Daoy (cell line): ENCODE measurements around the gene NPAS3. TPM values are rescaled to one million over a fixed set of nuclear protein-coding genes. Genes with fewer than 3 reads are reported as not detected.

Source experiments
- DNase-seq: peaks from one replicate; pipeline ENCODE4 v3.0.0-alpha.2; 2015; ENCODE audit warnings: low read depth
- total RNA-seq: library from RNA; depleted of rRNA; stranded (reverse); fragments of >200 nt; shearing (Covaris generic); gene quantifications from 2 replicates; pipeline ENCODE4 v1.2.3, GENCODE V29; 2014

The NPAS3 gene
- total RNA-seq, 1 experiment from 2014 or later = 1.9 TPM

DNA sequence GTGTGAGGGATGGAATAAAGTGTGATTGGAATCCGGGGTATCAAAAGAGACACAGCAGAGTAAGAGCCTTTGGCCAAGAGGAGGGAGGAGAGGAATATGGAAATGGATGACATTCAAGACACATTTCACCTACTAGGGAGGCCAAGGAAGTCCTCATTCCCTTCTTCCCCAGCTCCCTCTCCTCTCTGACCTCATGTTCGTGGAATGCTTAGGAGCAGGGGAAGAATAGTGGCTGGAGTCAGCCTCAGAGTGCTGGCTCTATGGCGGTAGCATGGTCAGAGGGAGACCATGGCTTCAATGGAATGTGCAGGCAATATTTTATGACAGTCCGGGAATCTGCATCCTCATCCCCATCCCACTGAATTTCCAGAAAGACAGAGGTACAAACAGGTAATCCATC is 815.6 kb downstream of the NPAS3 start:
- peak; percentile 66 for DNase-seq

DNA sequence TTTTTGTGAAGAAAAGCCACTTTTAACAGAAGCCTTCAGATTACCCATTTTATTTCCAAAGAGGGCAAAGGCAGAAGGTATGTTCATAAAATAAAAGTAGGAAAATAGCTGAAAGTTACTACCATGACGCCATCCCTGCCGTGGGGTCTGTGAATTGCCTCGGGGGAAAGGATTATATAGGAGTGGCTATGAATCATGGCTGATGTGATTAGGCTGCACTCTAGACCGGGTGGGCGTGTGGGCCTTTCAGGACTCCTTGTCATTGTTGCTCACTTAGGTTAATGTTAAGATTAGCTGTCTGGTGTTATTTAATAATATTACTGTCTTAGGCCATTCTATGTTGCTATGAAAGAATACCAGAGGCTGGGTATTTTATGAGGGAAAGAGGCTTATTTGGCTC is 816.7 kb downstream of the NPAS3 start:
- DNase-seq = peak; percentile 73

DNA sequence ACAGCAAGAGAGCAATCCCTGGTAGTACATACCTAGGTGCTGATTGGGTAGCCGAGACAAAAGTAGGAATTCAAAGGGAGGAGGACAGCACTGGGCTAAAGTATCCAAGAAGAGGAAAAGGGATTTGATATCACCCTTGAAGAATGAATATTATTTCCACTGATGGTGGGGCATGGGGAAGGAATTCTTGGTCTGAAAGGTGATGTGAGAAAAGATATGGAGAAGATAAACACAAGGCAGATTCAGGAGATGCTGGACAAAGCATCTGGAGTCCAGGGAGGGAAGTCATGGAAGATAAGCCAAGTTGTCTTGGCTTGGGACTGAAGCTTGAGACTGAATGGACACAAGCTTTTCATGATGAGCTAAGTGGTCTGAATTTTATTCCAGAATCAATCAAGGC is 818.2 kb downstream of the NPAS3 start:
- DNase-seq = no peak

GRCh38 chr14:33758547-33758946 is 819.9 kb downstream of the NPAS3 start:
- DNase-seq = no peak

DNA sequence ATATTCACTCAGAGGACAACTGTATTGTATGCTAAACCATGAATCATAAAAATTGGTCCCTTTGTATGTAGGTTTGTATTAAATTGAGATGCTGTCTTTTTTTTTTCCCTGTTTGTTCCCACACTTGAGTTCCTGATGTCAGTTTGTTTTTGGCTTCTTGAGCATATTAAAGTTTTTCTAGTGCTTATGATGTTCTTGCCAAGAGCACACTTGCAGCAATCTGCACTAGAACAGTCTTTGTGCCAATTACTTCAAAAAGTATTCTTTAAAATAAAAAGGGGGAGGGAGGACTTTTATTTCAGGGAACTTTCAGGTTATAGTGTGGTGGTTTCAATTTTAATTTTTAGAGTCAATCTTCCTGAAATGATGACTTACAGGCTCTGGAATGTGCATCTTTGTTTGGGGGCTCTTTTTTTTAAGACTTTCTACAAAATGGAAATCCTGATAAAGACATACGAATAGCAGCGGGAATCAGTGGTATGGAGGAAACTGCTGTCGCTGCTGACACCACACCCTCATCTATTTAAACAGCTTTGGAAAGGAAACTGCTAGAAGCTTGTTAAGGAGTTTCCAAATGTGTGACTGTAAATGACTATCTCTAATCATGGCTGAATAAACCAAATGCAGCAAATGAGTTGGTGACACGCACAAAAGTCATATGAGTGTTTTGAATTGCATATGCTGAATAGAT is 823.6 kb downstream of the NPAS3 start:
- DNase-seq = peak; percentile 21

DNA sequence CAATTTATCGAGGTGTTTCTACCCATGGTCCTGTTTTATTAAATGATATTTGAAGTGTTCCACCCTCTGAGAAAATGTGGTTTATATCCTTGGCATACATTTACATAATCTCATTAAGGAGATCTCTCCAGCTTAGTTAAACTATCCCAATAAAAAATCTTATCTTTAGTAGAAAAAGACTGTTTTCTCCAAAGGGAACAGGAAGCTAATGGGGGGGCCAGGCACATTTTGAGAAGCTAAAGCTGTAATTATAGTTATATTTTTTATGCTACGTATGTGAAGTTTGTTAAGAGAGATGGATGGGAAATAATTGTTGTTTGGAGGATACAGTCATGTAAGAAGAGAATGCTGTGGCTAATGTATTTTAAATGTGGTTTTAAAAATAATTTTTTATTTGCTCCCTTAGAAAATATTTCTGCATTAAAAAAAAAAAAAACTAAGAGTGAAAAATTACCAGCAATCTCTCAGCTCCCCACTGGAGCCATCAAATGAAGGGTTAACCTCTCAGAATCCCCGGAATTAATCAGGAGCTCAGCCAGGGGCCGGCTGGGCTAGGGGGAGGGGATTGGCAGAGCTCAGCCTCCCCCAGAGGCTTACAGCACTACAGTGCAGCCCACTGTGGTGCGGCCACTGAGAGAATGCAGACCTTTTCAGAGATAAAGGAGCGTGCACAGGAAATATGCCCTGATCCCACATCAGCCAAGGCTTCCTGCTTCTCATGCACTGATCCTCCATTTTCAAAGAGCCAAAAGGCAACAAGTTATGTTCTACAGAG is 826.4 kb downstream of the NPAS3 start:
- DNase-seq = peak; percentile 74

DNA sequence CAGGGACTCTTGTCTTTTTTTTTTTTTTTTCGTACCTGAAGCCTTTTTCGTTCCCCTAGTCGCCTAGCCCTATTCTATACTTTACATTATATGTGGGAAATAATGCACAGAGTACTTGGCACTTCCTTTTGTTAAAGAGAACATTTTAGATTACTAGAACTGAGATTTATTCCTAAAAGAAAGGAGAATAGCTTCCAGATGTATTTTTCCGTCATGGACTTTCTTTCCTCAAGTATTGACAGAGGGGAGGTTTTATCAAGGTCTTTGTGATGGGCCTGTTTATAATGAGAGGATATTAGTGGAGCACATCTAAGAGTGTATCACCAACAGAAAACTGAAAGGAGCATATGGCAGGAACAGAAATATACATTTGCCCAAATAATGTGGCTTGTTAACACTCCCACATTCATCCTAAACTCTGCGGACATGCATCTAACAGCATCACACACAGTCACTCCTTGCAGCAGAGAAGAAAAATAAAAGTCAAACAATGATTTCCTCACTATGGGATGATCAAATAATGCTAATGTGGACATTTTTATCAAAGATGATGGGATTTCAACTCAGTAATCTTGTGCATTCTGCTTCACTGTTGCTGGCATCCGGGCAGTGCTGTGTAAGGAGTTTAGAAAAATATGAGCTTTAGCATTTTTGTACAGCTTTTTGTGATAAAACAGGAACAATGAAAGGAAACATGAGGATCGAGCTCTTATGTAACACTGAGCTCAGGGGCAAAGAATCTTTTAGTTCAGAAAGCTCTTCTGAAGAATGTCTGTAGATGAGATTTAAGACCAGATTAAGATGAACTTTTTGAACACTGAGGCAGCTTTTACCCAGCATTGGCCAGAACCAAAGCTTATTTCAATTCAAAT is 829.1 kb downstream of the NPAS3 start:
- no peak for DNase-seq

DNA sequence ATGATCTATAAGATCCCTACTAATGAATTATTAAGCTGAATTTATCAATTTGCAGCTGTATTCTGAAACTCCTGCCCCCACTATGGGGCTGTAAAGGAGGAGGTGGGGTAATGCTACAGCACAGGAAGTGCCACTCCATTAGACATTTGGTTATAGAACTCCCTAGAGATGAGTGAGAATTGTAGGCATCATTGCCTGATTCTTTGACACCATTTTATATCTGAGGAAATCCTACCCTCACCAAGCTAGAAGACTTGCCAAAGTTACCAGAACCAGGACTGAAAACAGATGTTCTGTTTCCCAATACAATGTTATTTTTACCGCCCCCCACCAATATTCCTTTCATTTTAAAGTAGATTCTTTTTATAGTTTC is 829.8 kb downstream of the NPAS3 start:
- no peak for DNase-seq

GRCh38 chr14:33773205-33774030 is 834.7 kb downstream of the NPAS3 start:
- no peak for DNase-seq

DNA sequence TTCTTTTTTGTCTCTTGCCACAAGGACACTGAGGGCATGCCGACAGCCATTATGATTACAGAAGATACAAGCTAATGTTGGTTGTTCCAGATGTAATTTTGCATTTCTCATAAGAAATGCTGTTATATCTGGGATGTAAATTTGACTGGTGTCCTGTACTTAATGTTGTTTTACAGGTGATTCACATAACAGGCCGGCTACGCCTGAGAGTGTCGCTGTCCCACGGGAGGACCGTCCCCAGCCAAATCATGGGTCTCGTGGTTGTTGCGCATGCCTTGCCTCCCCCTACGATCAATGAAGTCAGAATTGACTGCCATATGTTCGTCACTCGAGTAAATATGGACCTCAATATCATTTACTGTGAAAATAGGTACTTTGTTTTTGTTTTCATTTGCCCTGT is 835.5 kb downstream of the NPAS3 start:
- DNase-seq = no peak

DNA sequence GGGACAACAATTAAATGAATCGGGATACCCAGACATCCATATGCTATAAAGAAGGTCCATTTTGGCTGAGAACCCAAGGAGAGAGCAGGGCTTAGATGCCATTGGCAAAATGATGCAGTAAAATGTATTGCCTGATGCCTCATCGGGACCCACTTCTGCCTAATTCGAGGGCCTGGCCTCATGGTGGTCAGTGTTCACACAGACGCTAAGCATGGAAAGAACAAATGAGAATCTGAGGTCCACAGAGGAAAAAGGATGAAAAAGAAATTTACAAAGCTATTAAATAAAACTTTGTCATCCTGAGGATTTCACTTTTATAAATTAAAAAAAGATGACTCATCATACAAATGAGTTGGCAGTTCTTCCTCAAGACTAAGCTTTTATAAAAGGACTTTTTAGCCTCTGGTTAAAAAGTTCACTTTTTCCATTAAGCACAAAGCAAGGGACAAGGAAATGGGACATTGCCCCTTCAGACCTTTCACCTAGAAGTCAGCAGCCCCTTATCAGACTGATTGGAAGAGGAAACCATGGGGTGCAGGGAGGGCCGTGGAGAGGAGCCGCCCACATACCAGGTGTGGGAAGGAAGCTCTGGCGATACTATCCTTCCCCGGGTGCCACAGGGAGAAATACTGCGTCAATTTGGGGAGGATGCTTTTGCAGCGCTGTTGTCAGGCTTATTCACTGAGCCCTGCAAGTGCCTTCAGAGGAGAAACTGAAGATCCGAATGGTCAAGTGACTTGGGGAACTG is 836.2 kb downstream of the NPAS3 start:
- no peak for DNase-seq

DNA sequence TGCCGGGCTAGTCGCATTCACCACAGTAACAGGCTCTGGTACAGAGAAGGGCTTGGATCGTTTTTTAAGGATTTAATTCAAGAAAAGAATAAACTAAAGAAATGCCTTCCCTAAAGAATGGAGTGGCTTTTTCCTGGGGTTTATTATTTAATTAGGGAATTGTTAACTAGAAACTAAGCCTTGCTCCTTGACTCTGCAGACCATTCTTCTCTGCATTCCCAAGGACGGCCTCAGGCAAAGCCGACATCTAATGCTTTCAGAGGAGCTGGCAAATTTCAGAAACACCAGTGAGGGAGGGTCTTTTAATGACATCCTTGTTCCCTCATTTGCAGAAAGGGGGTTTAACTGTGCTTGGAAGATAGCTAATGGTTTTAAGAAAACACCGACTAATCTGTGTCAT is 838.2 kb downstream of the NPAS3 start:
- no peak for DNase-seq

GRCh38 chr14:33777681-33778080 is 839.0 kb downstream of the NPAS3 start:
- peak; percentile 66 for DNase-seq

- DNase-seq = no peak
These were observed 841.4 kb downstream of the NPAS3 start for GRCh38 chr14:33780035-33780434.

DNA sequence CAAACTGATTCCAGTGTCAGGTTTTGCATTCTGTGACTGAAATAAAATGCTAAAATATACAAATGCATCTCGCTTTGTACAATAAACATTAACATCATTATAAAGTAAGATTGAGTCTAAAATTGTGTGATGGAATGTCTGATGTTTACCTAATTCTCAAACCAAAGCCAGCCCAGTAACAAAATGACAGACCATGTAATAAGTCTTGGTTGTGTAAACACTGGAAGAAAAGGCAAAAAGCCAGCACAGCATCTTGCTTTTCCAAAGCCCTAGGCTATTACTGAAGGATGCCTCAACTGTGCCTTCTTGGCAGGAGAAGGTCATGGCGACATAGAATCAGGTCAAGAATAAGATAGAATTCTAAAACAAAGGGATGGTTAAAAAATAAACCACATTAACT is 842.6 kb downstream of the NPAS3 start:
- DNase-seq = no peak

DNA sequence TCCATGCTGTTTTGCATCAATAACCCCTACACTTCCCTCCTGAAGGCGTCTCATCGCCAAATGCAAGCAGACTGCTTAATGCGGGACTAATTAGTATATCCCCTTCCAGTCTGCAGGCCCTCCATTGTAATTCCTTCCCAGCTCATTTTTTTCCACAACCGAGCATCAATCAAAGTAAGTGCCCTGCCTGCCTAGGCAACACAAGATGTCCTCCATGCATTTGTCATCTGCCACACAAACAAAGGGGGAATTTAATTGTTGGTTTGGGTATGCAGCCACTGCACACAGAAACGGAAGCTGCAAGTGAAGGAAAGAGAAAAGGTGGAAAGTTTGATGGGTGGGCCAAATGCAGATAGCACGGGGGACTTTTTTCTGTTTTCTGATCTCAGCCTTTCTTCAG is 844.2 kb downstream of the NPAS3 start:
- no peak for DNase-seq

DNA sequence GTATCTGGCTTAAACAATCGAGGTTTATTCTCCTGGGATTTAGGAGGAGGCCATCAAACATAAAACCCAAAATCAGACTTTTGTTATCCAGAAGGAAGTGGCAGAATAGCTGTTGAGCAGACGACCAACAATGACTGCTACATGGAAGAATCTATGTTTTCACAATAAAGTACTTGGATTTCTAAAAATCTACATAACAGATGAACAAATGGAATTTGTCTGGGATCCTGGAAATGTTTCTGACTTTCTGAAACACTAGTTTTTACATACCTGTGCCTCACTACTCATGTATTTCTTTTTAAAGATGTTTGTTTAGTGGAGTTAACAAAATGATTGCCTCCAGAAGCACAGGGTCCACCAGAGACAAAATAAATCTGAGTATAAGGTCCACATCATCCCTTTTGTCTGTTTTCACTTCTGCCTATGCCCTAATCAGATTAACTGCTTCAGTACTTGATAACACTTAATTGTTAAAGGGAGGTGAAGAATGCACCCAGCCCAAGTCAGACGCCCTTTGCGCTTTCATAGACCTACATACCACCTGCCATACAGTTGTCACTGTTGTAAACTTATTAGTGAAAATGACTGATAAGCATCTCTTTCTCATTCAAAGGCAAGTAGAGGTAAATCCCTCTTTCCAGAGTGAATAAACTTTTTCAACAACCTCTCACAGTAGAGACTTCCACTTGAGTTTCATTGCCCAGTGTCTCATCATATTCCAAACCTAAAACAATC is 847.6 kb downstream of the NPAS3 start:
- no peak for DNase-seq

- DNase-seq = no peak
These were observed 849.5 kb downstream of the NPAS3 start for GRCh38 chr14:33788161-33788560.

DNA sequence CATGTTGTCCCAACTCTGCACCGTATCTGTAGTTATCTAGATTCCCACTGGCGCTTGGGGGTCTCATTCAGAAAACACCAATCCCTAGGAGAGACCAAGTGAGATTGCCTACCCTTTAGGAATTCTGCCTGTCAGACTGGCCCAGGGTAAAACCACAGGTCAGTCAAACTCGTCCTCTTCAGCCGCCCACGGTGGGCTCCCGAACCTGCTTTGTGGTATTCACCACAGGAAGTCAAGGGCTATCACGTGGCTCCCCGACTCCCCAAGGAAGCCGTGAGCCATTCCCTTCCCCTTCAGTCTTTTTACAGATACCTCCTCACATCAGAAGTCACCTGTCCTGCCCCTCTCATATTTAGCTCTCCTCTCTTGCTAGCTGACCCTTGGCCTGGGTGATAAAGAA is 852.3 kb downstream of the NPAS3 start:
- DNase-seq = peak; percentile 15

GRCh38 chr14:33792009-33792719 is 853.5 kb downstream of the NPAS3 start:
- peak; percentile 33 for DNase-seq
